HepG2 (cell line): ENCODE data around the gene FUCA1. TPM values are rescaled to one million over a fixed set of nuclear protein-coding genes. Genes with fewer than 3 reads are reported as not detected.
"Not testable (repeated sequence)": the region's sequence is repeated elsewhere in the genome, so short reads cannot be mapped to it uniquely, and the experiment has no call there.

Experiments
- ATAC-seq: fragments of 200-7000 bp; cut with Tn5 transposase; 3 replicates; pipeline ENCODE4 v1.9.1; 2020; ENCODE audit warnings: mild to moderate bottlenecking, moderate library complexity
- BruUV-seq: library from RNA; stranded (reverse); fragments of 400-500 nt; replicated peaks from 2 replicates; lab custom pipeline; 2021; lab: Mats Ljungman, UMichigan
- CTCF ChIA-PET: fragments of 300-600 bp; formaldehyde crosslinking; extraction: SDS; loops from one replicate; lab custom pipeline; 2021; ENCODE audit warnings: low total read pairs, inconsistent platforms, low intra/inter-chr PET ratio; lab: Yijun Ruan, JAX
- POLR2A ChIA-PET: fragments of 350-600 bp; sonication (Branson Sonifier 250); formaldehyde crosslinking; loops from one replicate; lab custom pipeline; 2020; ENCODE audit warnings: antibody characterized with exemption, inconsistent platforms; lab: Yijun Ruan, JAX
- DNase-seq: peaks from one replicate; pipeline ENCODE4 v3.0.0-alpha.2; 2015; ENCODE audit warnings: low spot score
- FAIRE-seq: peaks from 3 replicates; lab custom pipeline; 2011; peaks lifted over from hg19 to GRCh38; lab: Jason Lieb, UNC
- H2AFZ ChIP-seq: one replicate; pipeline ENCODE4 v1.6.1; 2011; ENCODE audit warnings: low read length, inconsistent platforms
- H3K27ac ChIP-seq: fragments of 300-600 bp; 3 replicates; pipeline ENCODE4 v1.8.0; 2011; ENCODE audit warnings: mixed run types, mild to moderate bottlenecking, mixed read lengths, low read length, inconsistent platforms; ENCODE audit not compliant: insufficient read depth; ENCODE audit errors: extremely low read length
- H3K27me3 ChIP-seq, 2 experiments: fragments of 200-600 bp in 1 of 2; 2 replicates in 1 of 2; 3 replicates in 1 of 2; pipeline versions ENCODE4 v1.6.0 to v1.8.0; 2011; ENCODE audit warnings: low read length in 2 of 2, mild to moderate bottlenecking in 2 of 2, moderate library complexity in 2 of 2, inconsistent platforms in 1 of 2; ENCODE audit not compliant: insufficient read depth in 2 of 2, control insufficient read depth in 1 of 2
- H3K36me3 ChIP-seq, 2 experiments: fragments of 200-600 bp in 1 of 2; replicated peaks in 1 of 2; 2 replicates in 1 of 2; 3 replicates in 1 of 2; pipeline versions ENCODE4 v1.5.1 to v1.8.0; 2011; ENCODE audit warnings: low read length in 2 of 2, inconsistent platforms in 1 of 2; ENCODE audit not compliant: insufficient read depth in 2 of 2, control insufficient read depth in 1 of 2
- H3K4me1 ChIP-seq: 2 replicates; pipeline ENCODE4 v1.5.1; 2012; ENCODE audit warnings: low read length, inconsistent platforms; ENCODE audit not compliant: insufficient read depth
- H3K4me2 ChIP-seq: 2 replicates; pipeline ENCODE4 v1.6.0; 2011; ENCODE audit warnings: low read depth, low read length, inconsistent platforms
- H3K4me3 ChIP-seq, 3 experiments: fragments of 200-600 bp in 1 of 3; sonication (generic), shearing (Covaris generic) in 1 of 3; replicated peaks in 1 of 3; 2 replicates each; pipeline ENCODE4 v1.5.1; 2011 to 2016; ENCODE audit warnings: low read length in 3 of 3, inconsistent platforms in 2 of 3, low read depth in 2 of 3, mild to moderate bottlenecking in 2 of 3, control low read depth in 1 of 3, mixed read lengths in 1 of 3; ENCODE audit not compliant: insufficient read depth in 1 of 3
- H3K79me2 ChIP-seq: one replicate; pipeline ENCODE4 v1.6.1; 2011; ENCODE audit warnings: low read length, inconsistent platforms; ENCODE audit not compliant: insufficient read depth
- H3K9ac ChIP-seq: 2 replicates; pipeline ENCODE4 v1.6.0; 2011; ENCODE audit warnings: mild to moderate bottlenecking, low read depth, low read length, inconsistent platforms; ENCODE audit not compliant: insufficient read depth
- H3K9me3 ChIP-seq: 2 replicates; pipeline ENCODE4 v1.5.1; 2012; ENCODE audit warnings: mild to moderate bottlenecking, low read length
- H4K20me1 ChIP-seq: 2 replicates; pipeline ENCODE4 v1.6.0; 2011; ENCODE audit warnings: inconsistent platforms, mild to moderate bottlenecking, low read length, moderate library complexity; ENCODE audit not compliant: insufficient read depth
- ATF3 ChIP-seq: sonication (generic); formaldehyde crosslinking; IDR thresholded peaks from 2 replicates; pipeline ENCODE4 v1.4.0; 2020; ENCODE audit warnings: missing genetic modification reagents
- CTCF ChIP-seq: sonication (generic); formaldehyde crosslinking; IDR thresholded peaks from 2 replicates; pipeline ENCODE4 v1.5.0; 2020; ENCODE audit warnings: mild to moderate bottlenecking, missing genetic modification reagents, moderate library complexity
- NFKB2 ChIP-seq: sonication (generic); formaldehyde crosslinking; IDR thresholded peaks from 2 replicates; pipeline ENCODE4 v1.4.0; 2020; ENCODE audit warnings: missing genetic modification reagents, borderline replicate concordance
- PATZ1 ChIP-seq: sonication (generic); formaldehyde crosslinking; IDR thresholded peaks from 2 replicates; pipeline ENCODE4 v1.4.0; 2020; ENCODE audit warnings: missing genetic modification reagents
- RAD21 ChIP-seq: fragments of 450-650 bp; formaldehyde crosslinking; IDR thresholded peaks from 2 replicates; pipeline ENCODE4 v1.5.0; 2020; ENCODE audit warnings: mild to moderate bottlenecking
- SMC3 ChIP-seq: IDR thresholded peaks from 2 replicates; pipeline ENCODE4 v1.6.1; 2011; ENCODE audit warnings: low read length, improper control_type of control experiment
- STAG1 ChIP-seq: sonication (generic); formaldehyde crosslinking; IDR thresholded peaks from 2 replicates; pipeline ENCODE4 v1.4.0; 2020; ENCODE audit warnings: missing genetic modification reagents
- ZNF839 ChIP-seq: sonication (generic); formaldehyde crosslinking; IDR thresholded peaks from 2 replicates; pipeline ENCODE4 v1.4.0; 2020; ENCODE audit warnings: missing genetic modification reagents, mild to moderate bottlenecking, borderline replicate concordance
- WGBS: methylation state at CpG from one replicate; pipeline ENCODE4 v1.1.6; 2017; ENCODE audit warnings: low lambda C conversion rate; 5-methylcytosine and 5-hydroxymethylcytosine counted together
- in situ Hi-C: cut with HindIII; loops from 2 replicates; pipeline ENCODE4 v1.10.0; 2017; ENCODE audit warnings: low pct_unique_long_range_greater_than_20kb; ENCODE audit not compliant: extremely low pct_ligation_motif_present
- intact Hi-C: fragments of 100-400 bp; cut with micrococcal nuclease; formaldehyde crosslinking; loops from one replicate; pipeline ENCODE4 v1.10.0; 2022; ENCODE audit not compliant: unreplicated experiment
- polyA plus RNA-seq, 8 experiments: library from polyadenylated mRNA; depleted of rRNA in 3 of 8; stranded (reverse) in 7 of 8; unstranded in 1 of 8; fragments of >200 nt; fragmentation: Illumina TruSeq in 4 of 8; extraction: Trizol in 4 of 8; gene quantifications; 2 replicates each; pipeline versions ENCODE4 v1.2.1 to v1.2.3, GENCODE V29; 2011 to 2016; ENCODE audit warnings: low read depth in 4 of 8, missing spikeins in 1 of 8, mixed read lengths in 1 of 8; ENCODE audit not compliant: insufficient read depth in 1 of 8
- total RNA-seq, 5 experiments: library from RNA; depleted of rRNA; stranded (reverse); fragments of >200 nt; fragmentation: Illumina TruSeq; extraction: Trizol; gene quantifications; 2 replicates each; pipeline ENCODE4 v1.2.3, GENCODE V29; 2016; ENCODE audit warnings: low read depth in 1 of 5

Gene FUCA1
- total and polyA plus RNA-seq, 2 of the 13 experiments (the other 11 are each of a cell fraction or from before 2014, with no cell fraction given): 32.7 to 33.6 TPM

- TF ChIP-seq RAD21 (CRISPR knock-in tag): 0 out of 2 replicates have a peak, but pooled peaks have one; percentile 32
- TF ChIP-seq ATF3 (CRISPR knock-in tag): no peak
- peak; percentile 66 for TF ChIP-seq CTCF (CRISPR knock-in tag)
- TF ChIP-seq NFKB2 (CRISPR knock-in tag): no peak
- TF ChIP-seq STAG1: peak; percentile 68
- TF ChIP-seq SMC3: peak; percentile 50; the same call in 1 of the 2 replicates
- TF ChIP-seq ZNF839 (CRISPR knock-in tag): no peak
- peak; percentile 22; the same call in 1 of the 2 replicates for TF ChIP-seq PATZ1 (CRISPR knock-in tag)
- Histone ChIP-seq H3K79me2 (no peaks in the 10 kb centered on the region), H2AFZ (no peak overlapping the region), H3K27ac (no peak overlapping the region), H3K4me1 (no peaks in the 10 kb centered on the region), H3K4me3 (no peak overlapping the region), H3K9ac (no peak overlapping the region), H3K9me3 (no peaks in the 10 kb centered on the region), H3K4me2 (no peak overlapping the region), H3K36me3 (peaks cover 2 to 11% of the 10 kb centered on the region in 2 experiments; a peak in 4 of 5 replicates), H4K20me1 (no peaks in the 10 kb centered on the region), H3K27me3 (no peaks in the 10 kb centered on the region)
- ChIA-PET CTCF (interaction anchor here (1.6 to 2.4 kb wide), 2 partner anchors 45 to 82 kb away, joined by 10 read pairs; no protein-coding TSS in a partner anchor), POLR2A (no interaction called here)
- ATAC-seq (peak; percentile 52; the same call in 1 of the 3 replicates), FAIRE-seq (no peak), DNase-seq (peak; percentile 20)
- in situ Hi-C loops: no loop called here
- 19% methylated on average over 2 of the region's 2 CpGs for WGBS
- intact Hi-C loops: loop anchor here (1.0 kb wide), 1 partner anchor 45 kb away; no protein-coding TSS in a partner anchor
- no TSS peak for BruUV-seq
These were observed 13.5 kb downstream of the FUCA1 start for GRCh38 chr1:23854568-23854967.

- no CpG with 5 or more reads among the region's 34 CpGs for WGBS
- H2AFZ ChIP-seq, FAIRE-seq, H3K4me1 ChIP-seq, ATAC-seq, POLR2A ChIA-PET, H4K20me1 ChIP-seq, H3K9me3 ChIP-seq, H3K27ac ChIP-seq, H3K79me2 ChIP-seq, H3K4me2 ChIP-seq, intact Hi-C loops, CTCF ChIA-PET, H3K4me3 ChIP-seq, H3K27me3 ChIP-seq, DNase-seq, in situ Hi-C loops, BruUV-seq, H3K36me3 ChIP-seq, H3K9ac ChIP-seq: not testable (repeated sequence)
These were observed 15.0 kb downstream of the FUCA1 start for GRCh38 chr1:23853124-23853523.

- ATAC-seq, H3K9me3 ChIP-seq, DNase-seq, H3K27me3 ChIP-seq, H3K4me3 ChIP-seq, in situ Hi-C loops, H3K36me3 ChIP-seq, BruUV-seq, H3K27ac ChIP-seq, H3K4me2 ChIP-seq, POLR2A ChIA-PET, FAIRE-seq, H3K4me1 ChIP-seq, H4K20me1 ChIP-seq, H3K9ac ChIP-seq, intact Hi-C loops, CTCF ChIA-PET, H2AFZ ChIP-seq, H3K79me2 ChIP-seq: not testable (repeated sequence)
These were observed 16.7 kb downstream of the FUCA1 start for GRCh38 chr1:23851406-23851805.
